Stimulated activated memory B cell treated with anti-CD40 and anti-IgM and Interleukin-4, amounts not matched to agents 10 μg/mL and 1 μg/mL and 100 μg/mL, for 72 hours (primary cell): Measurements from ENCODE around the gene GAGE10.

Experiments
- ATAC-seq: fragments of 150-1000 bp; cut with Tn5 transposase; 2 replicates; pipeline ENCODE4 v1.10.0; 2021
- H3K27ac Mint-ChIP-seq: one replicate; pipeline ENCODE4 v1.8.0; 2022; ENCODE audit warnings: mild to moderate bottlenecking, mixed read lengths
- H3K27me3 Mint-ChIP-seq: one replicate; pipeline ENCODE4 v1.8.0; 2022; ENCODE audit warnings: mixed read lengths
- H3K36me3 Mint-ChIP-seq: one replicate; pipeline ENCODE4 v1.8.0; 2022; ENCODE audit warnings: mixed read lengths
- H3K4me1 Mint-ChIP-seq: one replicate; pipeline ENCODE4 v1.8.0; 2022; ENCODE audit warnings: mixed read lengths
- H3K4me3 Mint-ChIP-seq: one replicate; pipeline ENCODE4 v1.8.0; 2022; ENCODE audit warnings: mild to moderate bottlenecking, moderate library complexity, mixed read lengths
- H3K9me3 Mint-ChIP-seq: one replicate; pipeline ENCODE4 v1.8.0; 2022; ENCODE audit warnings: mixed read lengths

GAGE10 gene

DNA sequence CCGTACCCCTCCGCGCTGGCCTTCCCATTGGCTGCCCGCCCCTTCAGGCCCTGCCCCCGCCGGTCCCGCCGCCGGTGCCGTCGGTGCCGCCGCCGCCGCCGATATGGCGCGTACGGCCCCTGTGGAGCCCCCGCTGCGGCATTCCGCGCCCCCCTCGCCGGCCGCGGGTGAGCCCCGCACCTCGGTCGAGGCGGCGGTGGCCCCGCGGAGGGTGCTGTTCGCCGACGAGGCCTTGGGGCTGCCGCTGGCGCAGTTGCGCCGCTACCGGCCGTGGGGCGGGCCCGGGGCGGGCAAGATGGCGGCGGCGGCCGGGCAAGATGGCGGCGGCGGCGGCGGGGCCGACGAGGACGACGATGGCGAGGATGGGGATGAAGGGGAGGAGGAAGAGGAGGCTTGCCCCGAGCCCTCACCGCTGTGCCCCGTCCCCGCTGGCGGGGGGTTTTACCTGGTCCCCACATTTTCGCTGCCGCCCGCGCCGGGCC is 33.6 kb upstream of the GAGE10 start, which contains the start of gene PPP1R3F:
Gene PPP1R3F, plus strand, starts transcription at position 27 of the 482 bp plus-strand sequence. Its CDS starts 77 bp downstream, at position 104.
- H3K27me3 Mint-ChIP-seq = no peaks in the 10 kb centered on the region
- ATAC-seq = peak; percentile 44
- no peaks in the 10 kb centered on the region for H3K9me3 Mint-ChIP-seq
- peak within 1 kb of the TSS; percentile 90 for H3K27ac Mint-ChIP-seq
- peaks cover 11% of the 10 kb centered on the region for H3K36me3 Mint-ChIP-seq
- H3K4me3 Mint-ChIP-seq = peak within 1 kb of the TSS; percentile 88
- H3K4me1 Mint-ChIP-seq = peaks cover 35% of the 10 kb centered on the region

DNA sequence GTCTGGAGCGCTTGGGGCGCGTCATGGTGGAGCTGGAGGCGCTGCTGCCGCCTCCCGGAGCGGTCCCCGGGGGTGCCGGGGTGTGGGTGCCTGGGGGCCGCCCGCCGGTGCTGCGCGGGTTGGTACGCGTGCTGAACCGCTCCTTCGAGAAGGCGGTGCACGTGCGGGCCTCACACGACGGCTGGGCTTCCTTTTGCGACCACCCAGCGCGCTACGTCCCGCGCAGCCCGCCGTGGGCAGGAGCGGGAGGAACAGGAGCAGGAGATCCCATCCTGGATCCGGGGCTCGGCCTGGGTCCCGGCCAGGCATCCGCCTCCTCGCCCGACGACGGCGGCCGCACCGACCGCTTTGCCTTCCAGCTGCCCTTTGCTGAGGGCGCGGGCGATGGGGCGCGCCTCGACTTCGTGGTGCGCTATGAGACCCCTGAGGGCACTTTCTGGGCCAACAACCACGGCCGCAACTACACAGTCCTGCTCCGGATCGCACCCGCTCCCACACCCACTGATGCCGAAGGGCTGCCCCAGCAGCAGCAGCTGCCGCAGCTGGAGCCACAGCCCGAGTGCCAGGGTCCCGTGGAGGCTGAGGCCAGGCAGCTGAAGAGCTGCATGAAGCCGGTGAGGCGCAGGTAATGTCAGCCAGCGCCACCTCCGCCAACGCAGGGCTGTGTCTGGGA is 33.1 kb upstream of the GAGE10 start:
- Mint-ChIP-seq H3K4me1 (peaks cover 41% of the 10 kb centered on the region), H3K27ac (peak overlapping the region; percentile 58), H3K9me3 (no peaks in the 10 kb centered on the region), H3K27me3 (no peaks in the 10 kb centered on the region), H3K4me3 (peak overlapping the region; percentile 64), H3K36me3 (peaks cover 17% of the 10 kb centered on the region)
- no peak for ATAC-seq

DNA sequence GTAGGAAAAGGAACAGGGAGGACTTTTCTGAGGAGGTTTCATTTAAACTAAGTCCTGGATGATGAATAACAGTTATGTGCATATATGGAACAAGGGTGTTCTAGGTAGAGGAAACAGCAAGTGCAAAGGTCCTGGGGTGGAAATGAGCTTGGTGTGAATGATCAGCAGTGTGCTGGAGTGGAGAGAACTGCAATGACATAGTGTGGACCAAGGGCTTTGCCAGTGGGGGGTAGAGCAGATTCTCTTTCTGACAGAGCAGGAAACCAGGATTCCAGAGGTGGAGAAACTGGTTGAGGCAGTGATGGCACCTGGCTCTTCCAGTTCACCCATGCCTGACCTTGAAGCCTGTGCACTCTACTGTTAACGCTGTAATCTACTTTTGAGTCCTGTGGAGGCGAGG is 32.1 kb upstream of the GAGE10 start:
- no peaks in the 10 kb centered on the region for H3K9me3 Mint-ChIP-seq
- H3K36me3 Mint-ChIP-seq = peaks cover 20% of the 10 kb centered on the region
- peak overlapping the region; percentile 58 for H3K27ac Mint-ChIP-seq
- no peaks in the 10 kb centered on the region for H3K27me3 Mint-ChIP-seq
- no peak for ATAC-seq
- peaks cover 42% of the 10 kb centered on the region for H3K4me1 Mint-ChIP-seq
- H3K4me3 Mint-ChIP-seq = peak overlapping the region; percentile 64

DNA sequence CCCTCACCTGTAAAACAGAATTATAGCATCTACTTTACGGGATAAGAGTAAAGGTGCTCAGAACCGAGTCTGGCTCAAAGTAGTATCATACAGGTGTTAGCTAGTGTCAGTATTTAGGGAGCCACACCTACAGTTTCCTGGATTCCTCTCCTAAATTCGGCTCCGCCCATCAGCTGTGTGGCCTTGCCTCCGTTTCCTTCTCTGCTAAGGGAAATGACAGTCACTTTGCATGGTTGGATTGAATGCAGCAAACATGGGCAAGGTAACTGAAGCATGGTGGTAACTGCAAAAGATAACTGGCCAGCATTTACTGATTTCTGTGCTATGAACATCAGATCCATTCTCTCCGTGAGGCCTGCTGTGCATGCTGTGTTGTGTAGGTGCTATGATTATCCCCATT is 31.0 kb upstream of the GAGE10 start:
- peaks cover 20% of the 10 kb centered on the region for H3K36me3 Mint-ChIP-seq
- no peak overlapping the region for H3K4me3 Mint-ChIP-seq
- no peaks in the 10 kb centered on the region for H3K9me3 Mint-ChIP-seq
- ATAC-seq = no peak
- no peaks in the 10 kb centered on the region for H3K27me3 Mint-ChIP-seq
- H3K27ac Mint-ChIP-seq = peak overlapping the region; percentile 34
- peaks cover 47% of the 10 kb centered on the region for H3K4me1 Mint-ChIP-seq

DNA sequence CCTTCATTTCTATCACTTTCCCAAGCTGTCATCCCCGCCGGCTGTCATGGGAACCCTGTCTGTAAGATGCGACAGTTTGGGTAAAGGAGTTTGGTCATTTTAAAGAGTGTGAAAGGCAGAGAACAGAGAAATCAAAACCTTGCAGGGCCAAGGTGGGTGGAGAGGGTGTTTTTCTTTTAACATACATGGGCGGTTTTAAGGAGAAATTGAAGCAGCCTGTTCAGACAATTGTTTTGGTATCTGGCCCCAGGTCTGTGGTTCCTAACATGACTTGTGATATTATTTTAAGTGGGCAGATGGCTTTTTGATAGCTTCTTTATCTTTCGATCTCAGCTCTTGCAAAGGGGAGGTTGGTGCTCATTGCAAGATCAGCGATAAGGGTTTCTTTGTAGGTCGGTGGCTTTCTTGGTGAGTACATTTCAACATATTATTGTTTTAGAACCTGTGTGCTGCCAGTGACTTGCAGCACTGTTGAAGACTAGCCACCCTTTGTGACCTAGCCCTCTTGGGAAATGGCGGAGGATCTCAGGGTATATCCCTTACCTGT is 30.2 kb upstream of the GAGE10 start:
- peak overlapping the region; percentile 34 for H3K27ac Mint-ChIP-seq
- no peak for ATAC-seq
- no peaks in the 10 kb centered on the region for H3K27me3 Mint-ChIP-seq
- H3K4me3 Mint-ChIP-seq = no peak overlapping the region
- peaks cover 47% of the 10 kb centered on the region for H3K4me1 Mint-ChIP-seq
- no peaks in the 10 kb centered on the region for H3K9me3 Mint-ChIP-seq
- H3K36me3 Mint-ChIP-seq = peaks cover 20% of the 10 kb centered on the region

DNA sequence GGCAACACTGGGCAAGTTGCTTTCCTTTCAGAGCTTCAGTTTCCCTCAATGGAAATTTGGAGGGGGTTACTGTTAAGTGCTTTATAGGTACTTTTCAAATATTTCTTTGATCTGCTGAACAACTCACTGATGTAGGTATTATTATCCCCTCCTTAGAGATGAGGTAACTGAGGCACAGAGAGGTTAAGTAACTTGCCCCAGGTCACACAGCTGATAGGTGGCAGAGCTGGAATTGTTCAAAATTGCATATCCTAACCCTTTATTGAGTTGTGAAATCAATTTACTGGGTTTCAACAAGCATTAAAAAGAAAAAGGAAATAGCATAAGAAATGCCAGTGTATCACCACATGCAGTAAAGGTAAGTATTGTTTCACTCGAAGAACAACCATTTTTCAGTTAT is 27.2 kb upstream of the GAGE10 start:
- Mint-ChIP-seq H3K4me1 (peaks cover 39% of the 10 kb centered on the region), H3K4me3 (no peak overlapping the region), H3K27me3 (no peaks in the 10 kb centered on the region)

DNA sequence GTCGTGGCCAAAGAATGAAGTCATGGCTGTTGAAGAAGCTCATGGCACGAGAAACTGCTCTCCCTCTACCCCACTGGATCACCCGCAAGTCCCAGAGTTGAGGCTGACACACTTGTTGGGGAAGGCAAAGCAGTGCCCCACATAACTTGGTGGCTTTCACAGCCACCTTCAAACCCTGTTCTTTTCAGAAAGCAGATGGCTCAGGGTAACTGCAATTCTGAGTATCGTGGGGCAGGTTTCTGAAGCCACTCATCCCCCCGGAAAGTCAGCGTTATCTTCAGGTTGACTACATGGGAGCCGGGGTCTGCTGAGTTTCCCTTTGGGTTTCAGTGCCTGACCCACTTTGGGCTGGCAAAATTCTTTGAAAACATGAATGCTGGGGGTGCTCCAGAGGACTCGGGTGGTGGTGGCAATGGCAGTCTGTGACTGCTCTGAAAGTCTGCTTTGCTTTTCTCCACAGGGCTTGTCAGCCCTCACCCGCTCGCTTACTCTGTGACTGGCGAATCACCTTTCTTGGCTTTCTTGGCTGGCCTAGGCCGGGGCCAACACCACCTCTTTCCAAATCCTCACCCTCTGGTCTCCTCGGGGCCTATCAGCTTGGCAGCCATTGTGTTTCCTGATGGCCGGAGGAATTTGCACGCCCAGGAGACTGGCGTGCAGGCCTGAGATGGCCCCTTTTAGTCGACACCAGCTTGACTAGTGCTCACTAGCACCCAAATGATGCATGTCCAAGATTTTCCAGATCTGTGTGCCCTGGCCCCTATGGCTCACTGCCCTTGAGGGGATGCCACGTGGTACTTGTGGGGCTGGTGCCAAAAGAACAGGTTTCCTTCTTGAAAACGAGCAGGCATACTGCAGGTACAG is 26.5 kb upstream of the GAGE10 start:
- peaks cover 13% of the 10 kb centered on the region for H3K36me3 Mint-ChIP-seq
- H3K4me1 Mint-ChIP-seq = peaks cover 36% of the 10 kb centered on the region
- H3K27me3 Mint-ChIP-seq = no peaks in the 10 kb centered on the region
- H3K27ac Mint-ChIP-seq = no peak overlapping the region
- H3K4me3 Mint-ChIP-seq = no peak overlapping the region
- no peak for ATAC-seq
- no peaks in the 10 kb centered on the region for H3K9me3 Mint-ChIP-seq

More for the DNA sequence above, 27.2 kb upstream of the GAGE10 start:
- no peak overlapping the region for H3K27ac Mint-ChIP-seq
- no peaks in the 10 kb centered on the region for H3K9me3 Mint-ChIP-seq
- H3K36me3 Mint-ChIP-seq = peaks cover 14% of the 10 kb centered on the region
- no peak for ATAC-seq

DNA sequence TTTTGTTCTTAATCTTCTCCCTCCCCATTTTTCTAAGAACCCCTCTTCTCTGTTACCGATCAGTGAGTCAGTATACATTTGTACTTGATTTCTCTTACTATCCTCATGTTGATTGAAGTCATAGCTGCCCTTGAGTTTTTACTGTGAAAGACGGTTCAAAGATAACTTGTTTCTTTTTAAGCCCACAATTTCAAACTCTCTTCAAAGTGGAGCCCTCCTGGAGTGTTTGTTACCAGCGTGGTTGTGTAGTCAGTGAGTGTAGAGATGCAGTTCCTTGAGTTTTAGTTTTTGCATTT is 26.0 kb upstream of the GAGE10 start:
- Mint-ChIP-seq H3K36me3 (peaks cover 18% of the 10 kb centered on the region), H3K4me3 (no peak overlapping the region), H3K9me3 (no peaks in the 10 kb centered on the region), H3K27me3 (no peaks in the 10 kb centered on the region), H3K27ac (no peak overlapping the region), H3K4me1 (peaks cover 35% of the 10 kb centered on the region)
- ATAC-seq = no peak

DNA sequence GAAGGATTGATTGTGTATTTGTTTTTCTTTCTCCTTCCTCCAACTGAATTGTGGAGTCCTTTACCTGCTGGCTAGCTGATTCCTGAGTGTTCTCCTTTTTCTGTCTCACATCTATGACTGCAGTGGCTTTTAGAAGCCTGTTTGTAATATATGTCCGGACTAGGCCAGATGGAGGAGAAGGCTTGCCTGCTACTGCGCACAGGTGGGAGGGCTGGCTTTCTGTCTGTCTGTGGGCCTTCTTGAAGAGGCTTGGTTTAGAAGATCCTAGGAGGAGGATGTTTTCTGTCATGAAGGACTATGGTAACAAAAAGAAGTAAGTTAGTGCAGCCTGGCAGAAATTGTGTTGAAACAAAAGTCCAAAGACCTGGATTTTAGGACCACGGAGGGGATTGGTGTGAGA is 25.4 kb upstream of the GAGE10 start:
- Mint-ChIP-seq H3K9me3 (no peaks in the 10 kb centered on the region), H3K36me3 (peaks cover 22% of the 10 kb centered on the region), H3K27ac (no peak overlapping the region), H3K4me3 (no peak overlapping the region), H3K27me3 (no peaks in the 10 kb centered on the region), H3K4me1 (peaks cover 29% of the 10 kb centered on the region)
- ATAC-seq = no peak

DNA sequence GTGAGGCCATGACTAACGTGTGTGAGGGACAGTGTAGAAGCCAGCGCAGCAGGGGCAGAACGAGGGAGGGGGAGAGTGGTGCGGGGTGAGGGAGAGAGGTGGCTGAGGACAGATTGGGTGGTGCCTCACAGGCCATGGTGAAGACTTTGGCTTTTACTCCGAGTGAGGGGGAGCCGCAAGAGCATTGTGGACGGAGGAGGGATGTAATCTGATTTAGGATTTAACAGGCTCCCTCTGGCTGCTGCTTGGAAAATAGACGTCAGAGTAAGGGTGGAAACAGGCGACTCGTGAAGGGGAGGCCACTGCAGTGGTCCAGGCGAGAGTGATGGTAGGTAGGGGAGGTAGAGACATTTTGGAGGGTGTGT is 20.8 kb upstream of the GAGE10 start:
- no peak overlapping the region for H3K4me3 Mint-ChIP-seq

DNA sequence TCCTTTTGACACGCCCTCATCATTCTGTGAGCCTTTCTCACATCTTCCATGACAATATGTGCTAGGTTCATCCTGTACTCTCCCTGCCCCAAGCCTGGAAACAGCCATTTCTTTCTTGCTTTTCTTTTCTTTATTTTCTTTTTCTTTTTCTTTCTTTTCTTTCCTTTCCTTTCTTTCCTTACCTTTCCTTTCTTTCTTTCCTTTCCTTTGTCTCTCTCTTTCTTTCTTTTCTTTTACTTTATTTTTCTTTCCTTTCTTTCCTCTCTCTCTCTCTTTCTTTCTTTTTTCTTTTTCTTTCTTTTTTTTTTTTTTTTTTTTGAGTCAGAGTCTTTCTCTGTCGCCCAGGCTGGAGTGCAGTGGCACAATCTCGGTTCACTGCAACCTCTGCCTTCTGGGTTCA is 19.2 kb upstream of the GAGE10 start:
- H3K36me3 Mint-ChIP-seq = peaks cover 9% of the 10 kb centered on the region
- no peaks in the 10 kb centered on the region for H3K9me3 Mint-ChIP-seq
- no peaks in the 10 kb centered on the region for H3K27me3 Mint-ChIP-seq
- H3K27ac Mint-ChIP-seq = no peak overlapping the region
- no peak overlapping the region for H3K4me3 Mint-ChIP-seq
- no peak for ATAC-seq
- H3K4me1 Mint-ChIP-seq = no peaks in the 10 kb centered on the region

More for the DNA sequence above, 20.8 kb upstream of the GAGE10 start:
- no peak overlapping the region for H3K27ac Mint-ChIP-seq
- ATAC-seq = no peak
- peaks cover 9% of the 10 kb centered on the region for H3K36me3 Mint-ChIP-seq
- no peaks in the 10 kb centered on the region for H3K27me3 Mint-ChIP-seq
- H3K9me3 Mint-ChIP-seq = no peaks in the 10 kb centered on the region
- peaks cover 2% of the 10 kb centered on the region for H3K4me1 Mint-ChIP-seq

DNA sequence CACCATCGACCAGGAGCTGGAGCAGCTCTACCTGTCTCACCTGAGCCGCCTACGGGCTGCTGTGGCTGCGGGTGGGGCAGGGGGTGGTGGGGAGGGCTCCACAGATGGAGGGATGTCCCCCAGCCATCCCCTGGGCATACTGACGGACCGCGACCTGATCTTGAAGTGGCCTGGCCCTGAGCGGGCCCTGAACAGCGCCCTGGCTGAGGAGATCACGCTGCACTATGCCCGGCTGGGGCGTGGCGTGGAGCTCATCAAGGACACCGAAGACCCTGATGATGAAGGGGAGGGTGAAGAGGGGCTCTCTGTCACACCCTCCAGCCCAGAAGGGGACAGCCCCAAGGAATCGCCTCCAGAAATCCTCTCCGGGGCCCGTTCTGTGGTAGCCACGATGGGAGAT is 17.3 kb upstream of the GAGE10 start:
- Mint-ChIP-seq H3K9me3 (no peaks in the 10 kb centered on the region), H3K36me3 (peaks cover 9% of the 10 kb centered on the region), H3K4me1 (no peaks in the 10 kb centered on the region), H3K27me3 (no peaks in the 10 kb centered on the region), H3K27ac (no peak overlapping the region), H3K4me3 (no peak overlapping the region)
- no peak for ATAC-seq

DNA sequence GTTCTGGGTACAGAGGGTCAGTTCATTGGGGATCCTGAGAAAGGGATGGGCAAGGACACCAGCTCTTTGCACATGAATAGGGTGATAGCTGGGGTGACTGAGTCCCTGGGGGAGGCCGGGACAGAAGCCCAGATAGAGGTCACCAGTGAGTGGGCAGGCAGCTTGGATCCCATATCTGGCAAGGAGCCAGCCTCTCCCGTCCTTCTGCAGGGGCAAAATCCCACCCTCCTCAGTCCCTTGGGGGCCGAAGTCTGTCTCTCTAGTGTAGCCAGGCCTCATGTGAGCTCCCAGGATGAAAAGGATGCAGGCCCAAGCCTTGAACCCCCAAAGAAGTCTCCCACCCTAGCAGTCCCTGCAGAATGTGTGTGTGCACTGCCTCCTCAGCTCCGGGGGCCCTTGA is 16.9 kb upstream of the GAGE10 start:
- ATAC-seq = no peak
- no peaks in the 10 kb centered on the region for H3K9me3 Mint-ChIP-seq
- peaks cover 1% of the 10 kb centered on the region for H3K4me1 Mint-ChIP-seq
- peaks cover 9% of the 10 kb centered on the region for H3K36me3 Mint-ChIP-seq
- no peaks in the 10 kb centered on the region for H3K27me3 Mint-ChIP-seq
- no peak overlapping the region for H3K27ac Mint-ChIP-seq
- H3K4me3 Mint-ChIP-seq = no peak overlapping the region

DNA sequence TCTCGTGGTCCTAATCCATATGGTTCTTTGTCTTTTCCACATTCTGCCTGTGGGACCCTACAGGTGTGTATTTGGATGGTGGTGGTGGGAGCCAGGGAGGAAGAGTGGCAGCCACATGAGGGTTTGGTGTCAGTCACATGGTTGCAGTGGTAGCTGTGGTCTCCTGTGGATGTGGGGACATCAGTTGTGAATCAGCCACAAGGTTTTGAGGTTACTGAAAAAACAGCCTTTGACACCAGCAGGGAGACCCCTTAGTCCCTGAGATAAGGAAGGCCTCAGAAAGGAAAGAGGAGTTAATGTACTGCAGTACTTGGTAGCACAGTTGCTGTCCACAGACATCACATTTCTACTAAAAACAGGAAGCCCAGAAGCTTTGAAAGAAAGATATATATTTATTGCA is 15.8 kb upstream of the GAGE10 start:
- Mint-ChIP-seq H3K36me3 (peaks cover 2% of the 10 kb centered on the region), H3K27ac (no peak overlapping the region), H3K4me3 (no peak overlapping the region), H3K9me3 (no peaks in the 10 kb centered on the region), H3K4me1 (peaks cover 10% of the 10 kb centered on the region), H3K27me3 (no peaks in the 10 kb centered on the region)
- ATAC-seq = no peak

DNA sequence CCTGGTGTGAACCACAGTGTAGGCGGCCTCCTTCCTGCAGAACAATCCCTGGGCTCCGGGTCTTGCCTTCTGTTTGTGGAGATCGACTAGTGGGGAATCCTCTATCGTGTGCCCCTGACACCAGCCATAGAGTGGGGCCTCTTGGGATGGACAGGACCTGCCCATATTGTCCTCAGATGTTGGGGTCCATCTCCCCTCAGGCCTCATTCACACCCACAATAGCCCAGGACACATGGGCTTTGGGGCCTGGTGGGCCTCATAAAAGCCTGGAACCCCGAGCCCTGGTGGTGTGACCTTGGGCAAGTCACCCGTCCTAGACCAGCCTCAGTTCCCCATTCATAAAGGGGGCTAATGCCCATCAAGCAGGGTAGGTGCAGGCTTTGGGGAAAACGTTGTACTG is 13.2 kb upstream of the GAGE10 start:
- no peak overlapping the region for H3K4me3 Mint-ChIP-seq
- no peak overlapping the region for H3K27ac Mint-ChIP-seq
- H3K9me3 Mint-ChIP-seq = no peaks in the 10 kb centered on the region
- no peaks in the 10 kb centered on the region for H3K36me3 Mint-ChIP-seq
- peaks cover 10% of the 10 kb centered on the region for H3K4me1 Mint-ChIP-seq
- H3K27me3 Mint-ChIP-seq = no peaks in the 10 kb centered on the region
- no peak for ATAC-seq
